ENCODE data around the gene CARNS1. TPM values are rescaled to one million over a fixed set of nuclear protein-coding genes. Genes with fewer than 3 reads are reported as not detected.
A peak's percentile ranks its signal among the peaks of the same experiment; 100 is the strongest.

Gene CARNS1
- total and polyA plus RNA-seq, 10 of the 15 experiments (the other 5 are each of a cell fraction or from before 2014, with no cell fraction given), result 0.02 to 0.14 (median 0.10) TPM; not detected in 3

GRCh38 chr11:67469508-67469811 lies 54.0 kb downstream of the CARNS1 start:
- ChIA-PET POLR2A (interaction anchor here (1.0 to 8.1 kb wide), 9 partner anchors 10 to 115 kb away, joined by 3 to 78 read pairs (median 20); partner anchors contain the start of genes AIP, PITPNM1, PPP1CA and PTPRCAP), RAD21 (ENCODE audit: unreplicated experiment) (interaction anchor here (0.6 to 5.5 kb wide), 9 partner anchors 10 to 124 kb away, joined by 3 to 72 read pairs (median 6); partner anchors contain the start of genes AIP, PPP1CA, PTPRCAP and TBC1D10C), SMC1A (ENCODE audit: uncharacterized antibody, unreplicated experiment) (interaction anchor here (0.5 to 5.2 kb wide), 9 partner anchors 9 to 124 kb away, joined by 3 to 46 read pairs (median 10); partner anchors contain the start of genes AIP, PPP1CA, RAD9A and TBC1D10C), CTCF (interaction anchor here (0.9 to 5.1 kb wide), 10 partner anchors 13 to 120 kb away, joined by 3 to 36 read pairs (median 4); partner anchors contain the start of genes AIP and PPP1CA)
- no peak for FAIRE-seq
- peak overlapping the region; percentile 51 for H3K4me2 ChIP-seq (ENCODE audit: control insufficient read depth, insufficient read depth)
- H3K27me3 ChIP-seq (replicated peaks in 1 of 2; ENCODE audit: control insufficient read depth in 2 of 2, insufficient read depth in 2 of 2, low read length in 1 of 2), result no peaks in the 10 kb centered on the region
- H3K36me3 ChIP-seq (ENCODE audit: control insufficient read depth in 2 of 2, insufficient read depth in 2 of 2, low read length in 1 of 2), result no peaks in the 10 kb centered on the region
- peaks cover 30% of the 10 kb centered on the region for H3K4me1 ChIP-seq (ENCODE audit: control insufficient read depth, insufficient read depth, low read length)
- peak overlapping the region; percentile 57 for H3K9ac ChIP-seq (ENCODE audit: control insufficient read depth, insufficient read depth, low read length)
- no TSS peak for BruUV-seq (replicated peaks)
- in situ Hi-C loops (cut with MboI), result no loop called here
- ATAC-seq, result no peak
- H3K4me3 ChIP-seq, result peak overlapping the region; percentile 70
- peaks cover 14% of the 10 kb centered on the region for H3K79me2 ChIP-seq (ENCODE audit: control insufficient read depth, insufficient read depth, low read length)
- H4K20me1 ChIP-seq (ENCODE audit: control insufficient read depth, insufficient read depth), result no peaks in the 10 kb centered on the region
- H3K27ac ChIP-seq (ENCODE audit: control insufficient read depth, insufficient read depth), result peak overlapping the region; percentile 45
- no peaks in the 10 kb centered on the region for H3K9me3 ChIP-seq (replicated peaks; ENCODE audit: control insufficient read depth, insufficient read depth, low read length)
- 7% methylated on average over 9 of the region's 9 CpGs for WGBS (ENCODE audit: insufficient coverage, insufficient replicate concordance, low lambda C conversion rate, missing lambda C conversion rate)
- intact Hi-C loops (cut with micrococcal nuclease; ENCODE audit: unreplicated experiment), result loop anchor here (2.0 kb wide), 2 partner anchors 33 to 69 kb away; partner anchors contain the start of genes PPP1CA and PTPRCAP
- no peak for DNase-seq (ENCODE audit: low read depth, low spot score)
- H2AFZ ChIP-seq (ENCODE audit: control insufficient read depth, low read depth, low read length), result peak overlapping the region; percentile 90
- TF ChIP-seq MEF2B (IDR thresholded peaks at IDR 0.05; ENCODE audit: partially characterized antibody, poor library complexity, severe bottlenecking) (no peak), E2F4 (IDR thresholded peaks at IDR 0.05; ENCODE audit: low read depth, low read length) (no peak), ZNF207 (IDR thresholded peaks at IDR 0.05; ENCODE audit: borderline replicate concordance) (peak; percentile 48; the same call in 1 of the 2 replicates), KLF5 (IDR thresholded peaks at IDR 0.05; ENCODE audit: partially characterized antibody) (no peak), STAT3 (IDR thresholded peaks at IDR 0.05; ENCODE audit: low read depth, low read length) (no peak), ESRRA (IDR thresholded peaks at IDR 0.05; ENCODE audit: low read length) (no peak), FOS (IDR thresholded peaks at IDR 0.05; ENCODE audit: borderline replicate concordance, extremely low read depth, insufficient read length) (no peak), RFX5 (IDR thresholded peaks at IDR 0.05; ENCODE audit: low read depth, low read length) (no peak), ZBTB11 (CRISPR knock-in tag; IDR thresholded peaks at IDR 0.05) (no peak), FOXM1 (IDR thresholded peaks at IDR 0.05; ENCODE audit: low read depth, low read length) (no peak), RB1 (IDR thresholded peaks at IDR 0.05; ENCODE audit: borderline replicate concordance) (0 out of 2 replicates have a peak, but pooled peaks have one; percentile 5)
- TF ChIP-seq, protein P1, sequence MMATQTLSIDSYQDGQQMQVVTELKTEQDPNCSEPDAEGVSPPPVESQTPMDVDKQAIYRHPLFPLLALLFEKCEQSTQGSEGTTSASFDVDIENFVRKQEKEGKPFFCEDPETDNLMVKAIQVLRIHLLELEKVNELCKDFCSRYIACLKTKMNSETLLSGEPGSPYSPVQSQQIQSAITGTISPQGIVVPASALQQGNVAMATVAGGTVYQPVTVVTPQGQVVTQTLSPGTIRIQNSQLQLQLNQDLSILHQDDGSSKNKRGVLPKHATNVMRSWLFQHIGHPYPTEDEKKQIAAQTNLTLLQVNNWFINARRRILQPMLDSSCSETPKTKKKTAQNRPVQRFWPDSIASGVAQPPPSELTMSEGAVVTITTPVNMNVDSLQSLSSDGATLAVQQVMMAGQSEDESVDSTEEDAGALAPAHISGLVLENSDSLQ (IDR thresholded peaks at IDR 0.05), result 0 out of 2 replicates have a peak, but pooled peaks have one; percentile 2
- TF ChIP-seq, protein P2, sequence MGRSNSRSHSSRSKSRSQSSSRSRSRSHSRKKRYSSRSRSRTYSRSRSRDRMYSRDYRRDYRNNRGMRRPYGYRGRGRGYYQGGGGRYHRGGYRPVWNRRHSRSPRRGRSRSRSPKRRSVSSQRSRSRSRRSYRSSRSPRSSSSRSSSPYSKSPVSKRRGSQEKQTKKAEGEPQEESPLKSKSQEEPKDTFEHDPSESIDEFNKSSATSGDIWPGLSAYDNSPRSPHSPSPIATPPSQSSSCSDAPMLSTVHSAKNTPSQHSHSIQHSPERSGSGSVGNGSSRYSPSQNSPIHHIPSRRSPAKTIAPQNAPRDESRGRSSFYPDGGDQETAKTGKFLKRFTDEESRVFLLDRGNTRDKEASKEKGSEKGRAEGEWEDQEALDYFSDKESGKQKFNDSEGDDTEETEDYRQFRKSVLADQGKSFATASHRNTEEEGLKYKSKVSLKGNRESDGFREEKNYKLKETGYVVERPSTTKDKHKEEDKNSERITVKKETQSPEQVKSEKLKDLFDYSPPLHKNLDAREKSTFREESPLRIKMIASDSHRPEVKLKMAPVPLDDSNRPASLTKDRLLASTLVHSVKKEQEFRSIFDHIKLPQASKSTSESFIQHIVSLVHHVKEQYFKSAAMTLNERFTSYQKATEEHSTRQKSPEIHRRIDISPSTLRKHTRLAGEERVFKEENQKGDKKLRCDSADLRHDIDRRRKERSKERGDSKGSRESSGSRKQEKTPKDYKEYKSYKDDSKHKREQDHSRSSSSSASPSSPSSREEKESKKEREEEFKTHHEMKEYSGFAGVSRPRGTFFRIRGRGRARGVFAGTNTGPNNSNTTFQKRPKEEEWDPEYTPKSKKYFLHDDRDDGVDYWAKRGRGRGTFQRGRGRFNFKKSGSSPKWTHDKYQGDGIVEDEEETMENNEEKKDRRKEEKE (IDR thresholded peaks at IDR 0.05), result no peak
